ENCODE measurements around the gene KCTD11. TPM values are rescaled to one million over a fixed set of nuclear protein-coding genes. Genes with fewer than 3 reads are reported as not detected.
"Not testable (repeated sequence)": the region's sequence is repeated elsewhere in the genome, so short reads cannot be mapped to it uniquely, and the experiment has no call there.

Gene KCTD11
- total RNA-seq, 1 donor: 0.73 TPM

- Histone ChIP-seq H3K9me3 (ENCODE audit: low read depth, low read length) (no peaks in the 10 kb centered on the region), H3K27me3 (ENCODE audit: insufficient read depth, low read length) (no peaks in the 10 kb centered on the region), H3K4me1 (ENCODE audit: insufficient read depth, low read length) (peaks cover 54% of the 10 kb centered on the region), H3K4me3 (ENCODE audit: low read length) (peak overlapping the region; percentile 84)
These were observed 21.8 kb upstream of the KCTD11 start for GRCh38 chr17:7329997-7330637.

- Histone ChIP-seq H3K4me1 (ENCODE audit: insufficient read depth, low read length) (peaks cover 59% of the 10 kb centered on the region), H3K9me3 (ENCODE audit: low read depth, low read length) (no peaks in the 10 kb centered on the region), H3K27me3 (ENCODE audit: insufficient read depth, low read length) (no peaks in the 10 kb centered on the region), H3K4me3 (ENCODE audit: low read length) (peak overlapping the region; percentile 84)
These were observed 21.3 kb upstream of the KCTD11 start for GRCh38 chr17:7330638-7331015.

- no peaks in the 10 kb centered on the region for H3K9me3 ChIP-seq (ENCODE audit: low read depth, low read length)
- H3K4me1 ChIP-seq (ENCODE audit: insufficient read depth, low read length): peaks cover 73% of the 10 kb centered on the region
- no peak overlapping the region for H3K4me3 ChIP-seq (ENCODE audit: low read length)
- no peaks in the 10 kb centered on the region for H3K27me3 ChIP-seq (ENCODE audit: insufficient read depth, low read length)
These were observed 19.9 kb upstream of the KCTD11 start for GRCh38 chr17:7332111-7332510.

- peaks cover 79% of the 10 kb centered on the region for H3K4me1 ChIP-seq (ENCODE audit: insufficient read depth, low read length)
- H3K27me3 ChIP-seq (ENCODE audit: insufficient read depth, low read length); H3K4me3 ChIP-seq (ENCODE audit: low read length); H3K9me3 ChIP-seq (ENCODE audit: low read depth, low read length): not testable (repeated sequence)
These were observed 19.3 kb upstream of the KCTD11 start for GRCh38 chr17:7332600-7333069.

GRCh38 chr17:7334938-7335538 is 16.9 kb upstream of the KCTD11 start:
- no peaks in the 10 kb centered on the region for H3K9me3 ChIP-seq (ENCODE audit: low read depth, low read length)
- H3K4me1 ChIP-seq (ENCODE audit: insufficient read depth, low read length): peaks cover 89% of the 10 kb centered on the region
- no peaks in the 10 kb centered on the region for H3K27me3 ChIP-seq (ENCODE audit: insufficient read depth, low read length)
- H3K4me3 ChIP-seq (ENCODE audit: low read length): no peak overlapping the region

GRCh38 chr17:7335765-7336164 is 16.2 kb upstream of the KCTD11 start:
- H3K4me1 ChIP-seq (ENCODE audit: insufficient read depth, low read length): peaks cover 85% of the 10 kb centered on the region
- not testable (repeated sequence) for H3K4me3 ChIP-seq (ENCODE audit: low read length); H3K9me3 ChIP-seq (ENCODE audit: low read depth, low read length); H3K27me3 ChIP-seq (ENCODE audit: insufficient read depth, low read length)

- H3K4me1 ChIP-seq (ENCODE audit: insufficient read depth, low read length): peaks cover 81% of the 10 kb centered on the region
- no peaks in the 10 kb centered on the region for H3K9me3 ChIP-seq (ENCODE audit: low read depth, low read length)
- no peaks in the 10 kb centered on the region for H3K27me3 ChIP-seq (ENCODE audit: insufficient read depth, low read length)
- H3K4me3 ChIP-seq (ENCODE audit: low read length): peak within 1 kb of the TSS; percentile 71
These were observed 15.5 kb upstream of the KCTD11 start, which contains the start of gene ACAP1 for GRCh38 chr17:7336240-7337175. ACAP1 (plus strand) TSS chr17:7336529; CDS start chr17:7336735, 206 bp downstream.

- not testable (repeated sequence) for H3K27me3 ChIP-seq (ENCODE audit: insufficient read depth, low read length); H3K9me3 ChIP-seq (ENCODE audit: low read depth, low read length)
- Histone ChIP-seq H3K4me1 (ENCODE audit: insufficient read depth, low read length) (peaks cover 72% of the 10 kb centered on the region), H3K4me3 (ENCODE audit: low read length) (peak overlapping the region; percentile 71)
These were observed 14.4 kb upstream of the KCTD11 start for GRCh38 chr17:7337600-7337999.

GRCh38 chr17:7340179-7340578 is 11.8 kb upstream of the KCTD11 start:
- H3K27me3 ChIP-seq (ENCODE audit: insufficient read depth, low read length): no peaks in the 10 kb centered on the region
- no peaks in the 10 kb centered on the region for H3K9me3 ChIP-seq (ENCODE audit: low read depth, low read length)
- peaks cover 49% of the 10 kb centered on the region for H3K4me1 ChIP-seq (ENCODE audit: insufficient read depth, low read length)
- no peak overlapping the region for H3K4me3 ChIP-seq (ENCODE audit: low read length)

- no peaks in the 10 kb centered on the region for H3K9me3 ChIP-seq (ENCODE audit: low read depth, low read length)
- H3K27me3 ChIP-seq (ENCODE audit: insufficient read depth, low read length): no peaks in the 10 kb centered on the region
- H3K4me3 ChIP-seq (ENCODE audit: low read length): no peak overlapping the region
- peaks cover 33% of the 10 kb centered on the region for H3K4me1 ChIP-seq (ENCODE audit: insufficient read depth, low read length)
These were observed 10.1 kb upstream of the KCTD11 start for GRCh38 chr17:7341842-7342241.

GRCh38 chr17:7343250-7343649 is 8.7 kb upstream of the KCTD11 start:
- peaks cover 19% of the 10 kb centered on the region for H3K4me1 ChIP-seq (ENCODE audit: insufficient read depth, low read length)
- H3K27me3 ChIP-seq (ENCODE audit: insufficient read depth, low read length): no peaks in the 10 kb centered on the region
- no peaks in the 10 kb centered on the region for H3K9me3 ChIP-seq (ENCODE audit: low read depth, low read length)
- no peak overlapping the region for H3K4me3 ChIP-seq (ENCODE audit: low read length)

GRCh38 chr17:7346761-7347614 is 5.0 kb upstream of the KCTD11 start:
- H3K9me3 ChIP-seq (ENCODE audit: low read depth, low read length): no peaks in the 10 kb centered on the region
- H3K27me3 ChIP-seq (ENCODE audit: insufficient read depth, low read length): no peaks in the 10 kb centered on the region
- peaks cover 13% of the 10 kb centered on the region for H3K4me1 ChIP-seq (ENCODE audit: insufficient read depth, low read length)
- no peak overlapping the region for H3K4me3 ChIP-seq (ENCODE audit: low read length)

- Histone ChIP-seq H3K4me3 (ENCODE audit: low read length) (no peak overlapping the region), H3K9me3 (ENCODE audit: low read depth, low read length) (no peaks in the 10 kb centered on the region), H3K27me3 (ENCODE audit: insufficient read depth, low read length) (no peaks in the 10 kb centered on the region), H3K4me1 (ENCODE audit: insufficient read depth, low read length) (peaks cover 21% of the 10 kb centered on the region)
These were observed 4.1 kb upstream of the KCTD11 start for GRCh38 chr17:7347630-7348477.

Measured in mononuclear cell (primary cell).